ENCODE measurements around the gene BCKDHA. TPM values are rescaled to one million over a fixed set of nuclear protein-coding genes. Genes with fewer than 3 reads are reported as not detected.
A peak's percentile ranks its signal among the peaks of the same experiment; 100 is the strongest.

The BCKDHA gene
- total RNA-seq, 4 donors from 2014 or later = 18.2 to 36.7 (median 21.6) TPM

DNA sequence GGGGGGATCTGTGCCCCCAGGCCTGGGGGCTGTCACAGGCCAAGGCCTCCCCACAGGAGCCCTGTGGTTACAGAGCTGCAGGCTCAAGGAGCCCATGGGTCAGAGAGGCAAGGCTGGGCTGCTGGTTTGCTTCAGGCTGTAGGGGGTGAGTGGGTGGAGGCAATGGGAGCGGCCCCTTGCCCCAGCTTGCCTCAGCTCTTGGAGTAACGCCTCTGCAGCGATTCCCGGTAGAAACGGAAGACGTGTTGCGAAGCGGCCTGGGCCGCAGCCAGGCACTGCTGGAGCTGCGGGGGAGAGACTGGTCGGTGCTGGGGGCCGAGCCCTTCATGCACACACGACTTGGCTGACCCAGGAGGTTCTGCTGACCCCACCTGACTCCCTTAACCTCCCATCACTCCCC is 11.2 kb upstream of the BCKDHA start:
- Histone ChIP-seq H3K4me3 (no peak overlapping the region), H3K4me1 (peaks cover 0 to 4% of the 10 kb centered on the region in 2 donors), H3K9me3 (no peaks in the 10 kb centered on the region), H3K36me3 (no peaks in the 10 kb centered on the region), H3K27me3 (no peaks in the 10 kb centered on the region), H3K27ac (peak overlapping the region in 1 of 2 donors; percentile 34)
- intact Hi-C loops (cut with DNase I; ENCODE audit: low total_unique reads) = no loop called here
- no peak for TF ChIP-seq POLR2A (IDR thresholded peaks at IDR 0.05)
- TF ChIP-seq, protein P1, sequence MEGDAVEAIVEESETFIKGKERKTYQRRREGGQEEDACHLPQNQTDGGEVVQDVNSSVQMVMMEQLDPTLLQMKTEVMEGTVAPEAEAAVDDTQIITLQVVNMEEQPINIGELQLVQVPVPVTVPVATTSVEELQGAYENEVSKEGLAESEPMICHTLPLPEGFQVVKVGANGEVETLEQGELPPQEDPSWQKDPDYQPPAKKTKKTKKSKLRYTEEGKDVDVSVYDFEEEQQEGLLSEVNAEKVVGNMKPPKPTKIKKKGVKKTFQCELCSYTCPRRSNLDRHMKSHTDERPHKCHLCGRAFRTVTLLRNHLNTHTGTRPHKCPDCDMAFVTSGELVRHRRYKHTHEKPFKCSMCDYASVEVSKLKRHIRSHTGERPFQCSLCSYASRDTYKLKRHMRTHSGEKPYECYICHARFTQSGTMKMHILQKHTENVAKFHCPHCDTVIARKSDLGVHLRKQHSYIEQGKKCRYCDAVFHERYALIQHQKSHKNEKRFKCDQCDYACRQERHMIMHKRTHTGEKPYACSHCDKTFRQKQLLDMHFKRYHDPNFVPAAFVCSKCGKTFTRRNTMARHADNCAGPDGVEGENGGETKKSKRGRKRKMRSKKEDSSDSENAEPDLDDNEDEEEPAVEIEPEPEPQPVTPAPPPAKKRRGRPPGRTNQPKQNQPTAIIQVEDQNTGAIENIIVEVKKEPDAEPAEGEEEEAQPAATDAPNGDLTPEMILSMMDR (IDR thresholded peaks at IDR 0.05) = no peak
- peak; percentile 44 to 68 for DNase-seq

DNA sequence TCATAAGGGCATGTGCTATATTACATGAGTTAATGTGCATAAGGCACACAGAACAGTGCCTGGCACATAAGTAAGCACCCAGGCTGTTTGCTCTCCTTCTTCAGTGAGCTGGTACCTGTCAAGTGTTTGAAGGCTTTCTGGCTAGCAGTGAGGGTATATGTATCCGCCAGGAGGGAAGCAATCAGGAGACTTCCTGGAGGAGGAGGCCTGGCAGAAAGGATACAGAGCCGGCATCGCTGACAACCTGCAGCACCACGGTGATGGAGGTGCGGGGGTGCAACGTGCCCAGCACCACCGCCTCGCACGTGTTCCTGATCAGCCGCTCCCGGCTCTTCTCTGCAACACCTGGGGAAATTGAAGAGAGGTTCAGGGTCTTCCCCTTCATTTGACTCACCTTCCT is 6.0 kb upstream of the BCKDHA start:
- no peaks in the 10 kb centered on the region for H3K36me3 ChIP-seq

DNA sequence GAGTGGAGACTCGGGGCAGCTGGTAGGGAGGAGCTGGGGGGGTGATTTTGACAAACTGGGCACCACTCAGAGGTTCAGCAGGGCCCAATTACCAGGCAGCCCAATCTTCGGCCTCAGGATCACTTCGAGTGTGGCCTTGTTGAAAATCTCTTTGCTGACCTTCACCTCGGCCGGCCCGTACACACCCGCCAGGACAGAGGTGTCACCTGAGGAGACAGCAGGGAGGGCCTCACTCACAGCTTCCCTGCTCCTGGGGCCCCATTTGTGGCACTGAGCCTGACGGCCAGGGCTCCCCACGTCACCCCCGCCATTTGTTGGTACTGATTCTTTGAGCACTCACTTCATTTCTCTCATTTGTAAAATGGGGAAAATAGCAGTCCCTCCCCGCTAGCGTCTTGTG is 4.8 kb upstream of the BCKDHA start:
- Histone ChIP-seq H3K27me3 (no peaks in the 10 kb centered on the region), H3K9me3 (no peaks in the 10 kb centered on the region), H3K4me1 (no peaks in the 10 kb centered on the region), H3K36me3 (no peaks in the 10 kb centered on the region), H3K27ac (no peak overlapping the region), H3K4me3 (no peak overlapping the region)
- no peak for TF ChIP-seq POLR2A (IDR thresholded peaks at IDR 0.05)
- TF ChIP-seq, protein P1 (IDR thresholded peaks at IDR 0.05) = no peak
- intact Hi-C loops (cut with DNase I; ENCODE audit: low total_unique reads) = no loop called here
- DNase-seq = no peak

More for the DNA sequence above, 6.0 kb upstream of the BCKDHA start:
- H3K27me3 ChIP-seq = no peaks in the 10 kb centered on the region
- peaks cover 0 to under 1% of the 10 kb centered on the region in 2 donors for H3K4me1 ChIP-seq
- no peak for DNase-seq
- no peak overlapping the region for H3K4me3 ChIP-seq
- intact Hi-C loops (cut with DNase I; ENCODE audit: low total_unique reads) = no loop called here
- no peak overlapping the region for H3K27ac ChIP-seq
- no peaks in the 10 kb centered on the region for H3K9me3 ChIP-seq
- TF ChIP-seq POLR2A (IDR thresholded peaks at IDR 0.05) = no peak
- TF ChIP-seq, protein P1 (IDR thresholded peaks at IDR 0.05) = no peak

DNA sequence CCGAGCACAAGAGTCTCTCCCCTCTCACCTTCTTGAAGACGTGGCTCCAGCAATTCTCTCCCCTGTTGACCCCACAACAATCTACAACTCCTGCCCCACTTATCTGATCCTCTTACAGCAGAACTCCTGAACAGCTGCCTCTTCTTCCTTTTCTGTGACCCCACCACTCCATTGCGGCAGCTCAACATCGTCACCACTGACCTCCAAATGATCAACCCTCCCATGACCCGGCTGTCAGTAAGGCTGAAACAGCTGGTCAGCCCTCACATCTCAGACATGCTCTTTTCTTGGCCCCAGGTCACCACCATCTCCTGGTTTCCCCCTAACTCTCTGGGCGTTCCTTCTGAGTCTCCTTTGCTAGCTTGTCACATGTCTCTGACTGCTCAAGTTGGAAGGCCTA is 2.3 kb upstream of the BCKDHA start:
- Histone ChIP-seq H3K4me1 (peaks cover 0 to 6% of the 10 kb centered on the region in 2 donors), H3K27me3 (no peaks in the 10 kb centered on the region), H3K36me3 (no peaks in the 10 kb centered on the region), H3K9me3 (no peaks in the 10 kb centered on the region), H3K4me3 (no peak overlapping the region), H3K27ac (no peak overlapping the region)
- DNase-seq = no peak
- TF ChIP-seq, protein P1 (IDR thresholded peaks at IDR 0.05) = no peak
- TF ChIP-seq POLR2A (IDR thresholded peaks at IDR 0.05) = no peak
- intact Hi-C loops (cut with DNase I; ENCODE audit: low total_unique reads) = no loop called here

DNA sequence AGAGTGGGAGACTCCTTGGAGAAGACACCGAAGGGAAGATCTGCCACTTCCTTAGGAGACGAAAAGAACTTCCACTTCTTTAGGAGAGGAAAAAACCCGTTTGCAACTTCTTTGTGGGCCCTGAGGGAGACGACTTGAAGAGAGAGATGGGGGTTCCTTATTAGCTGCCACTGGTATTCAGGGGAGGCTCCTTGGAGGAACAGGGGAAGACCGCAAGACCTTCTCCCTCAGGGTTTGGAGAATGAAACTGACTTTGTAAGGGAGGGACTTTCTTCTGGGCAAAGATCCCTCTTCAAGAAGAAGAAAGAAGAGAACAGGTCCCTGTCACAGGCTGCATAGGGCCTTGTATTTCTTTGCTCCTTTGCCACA is 416 bp downstream of the BCKDHA start:
- H3K27ac ChIP-seq = peak overlapping the region; percentile 86 to 96
- DNase-seq = no peak
- intact Hi-C loops (cut with DNase I; ENCODE audit: low total_unique reads) = no loop called here
- H3K4me1 ChIP-seq = peaks cover 0 to 6% of the 10 kb centered on the region in 2 donors
- peak overlapping the region; percentile 89 to 98 for H3K4me3 ChIP-seq
- no peaks in the 10 kb centered on the region for H3K9me3 ChIP-seq
- no peaks in the 10 kb centered on the region for H3K27me3 ChIP-seq
- TF ChIP-seq, protein P1 (IDR thresholded peaks at IDR 0.05) = no peak
- TF ChIP-seq POLR2A (IDR thresholded peaks at IDR 0.05) = no peak
- no peaks in the 10 kb centered on the region for H3K36me3 ChIP-seq
